ENCODE data around the gene MAP3K10. TPM values are rescaled to one million over a fixed set of nuclear protein-coding genes. Genes with fewer than 3 reads are reported as not detected.

MAP3K10 gene
- total RNA-seq, 1 experiment from 2014 or later = 11.8 TPM

- Histone ChIP-seq H3K9me3 (no peaks in the 10 kb centered on the region), H3K36me3 (ENCODE audit: control insufficient read depth, insufficient read depth, low read length) (no peaks in the 10 kb centered on the region), H3K27me3 (replicated peaks; ENCODE audit: control insufficient read depth, insufficient read depth, low read length) (no peaks in the 10 kb centered on the region), H3K4me1 (no peaks in the 10 kb centered on the region), H3K4me3 (ENCODE audit: low read depth, low read length) (no peak overlapping the region)
- CTCF ChIA-PET = no interaction called here
- TF ChIP-seq CTCF (IDR thresholded peaks at IDR 0.05; ENCODE audit: insufficient read depth in 1 of 2, low read depth in 1 of 2, low read length in 1 of 2, severe bottlenecking in 1 of 2, unreplicated experiment in 1 of 2) = no peak
- H3K4me3 Mint-ChIP-seq (ENCODE audit: unreplicated experiment) = no peak overlapping the region
- H3K4me1 Mint-ChIP-seq (ENCODE audit: low read depth, unreplicated experiment) = no peaks in the 10 kb centered on the region
- intact Hi-C loops (cut with micrococcal nuclease; ENCODE audit: unreplicated experiment) = no loop called here
- H3K9me3 Mint-ChIP-seq (ENCODE audit: unreplicated experiment) = no peaks in the 10 kb centered on the region
- H3K27me3 Mint-ChIP-seq (ENCODE audit: insufficient read depth, unreplicated experiment) = no peaks in the 10 kb centered on the region
- no TSS peak for BruUV-seq (replicated peaks)
- DNase-seq = no peak
- H3K27ac Mint-ChIP-seq (ENCODE audit: unreplicated experiment) = no peak overlapping the region
- H3K36me3 Mint-ChIP-seq (ENCODE audit: insufficient read depth, unreplicated experiment) = no peaks in the 10 kb centered on the region
- POLR2A ChIA-PET = no interaction called here
Observed at GRCh38 chr19:40147338-40147692, 43.9 kb upstream of the MAP3K10 start.

- H3K4me3 ChIP-seq (ENCODE audit: low read depth, low read length) = no peak overlapping the region
- no peak overlapping the region for H3K27ac Mint-ChIP-seq (ENCODE audit: unreplicated experiment)
- no peaks in the 10 kb centered on the region for H3K9me3 ChIP-seq
- intact Hi-C loops (cut with micrococcal nuclease; ENCODE audit: unreplicated experiment) = no loop called here
- no peaks in the 10 kb centered on the region for H3K27me3 Mint-ChIP-seq (ENCODE audit: insufficient read depth, unreplicated experiment)
- no peak for DNase-seq
- H3K4me1 Mint-ChIP-seq (ENCODE audit: low read depth, unreplicated experiment) = no peaks in the 10 kb centered on the region
- CTCF ChIA-PET = no interaction called here
- no peaks in the 10 kb centered on the region for H3K36me3 ChIP-seq (ENCODE audit: control insufficient read depth, insufficient read depth, low read length)
- no peaks in the 10 kb centered on the region for H3K9me3 Mint-ChIP-seq (ENCODE audit: unreplicated experiment)
- no peak for TF ChIP-seq CTCF (IDR thresholded peaks at IDR 0.05; ENCODE audit: insufficient read depth in 1 of 2, low read depth in 1 of 2, low read length in 1 of 2, severe bottlenecking in 1 of 2, unreplicated experiment in 1 of 2)
- H3K36me3 Mint-ChIP-seq (ENCODE audit: insufficient read depth, unreplicated experiment) = no peaks in the 10 kb centered on the region
- POLR2A ChIA-PET = no interaction called here
- no peaks in the 10 kb centered on the region for H3K4me1 ChIP-seq
- H3K27me3 ChIP-seq (replicated peaks; ENCODE audit: control insufficient read depth, insufficient read depth, low read length) = no peaks in the 10 kb centered on the region
- BruUV-seq (replicated peaks) = no TSS peak
- no peak overlapping the region for H3K4me3 Mint-ChIP-seq (ENCODE audit: unreplicated experiment)
Observed at GRCh38 chr19:40147693-40148347, 43.4 kb upstream of the MAP3K10 start.

- no peak for DNase-seq
- Histone ChIP-seq H3K9me3 (no peaks in the 10 kb centered on the region), H3K4me3 (ENCODE audit: low read depth, low read length) (no peak overlapping the region), H3K27me3 (replicated peaks; ENCODE audit: control insufficient read depth, insufficient read depth, low read length) (no peaks in the 10 kb centered on the region), H3K36me3 (ENCODE audit: control insufficient read depth, insufficient read depth, low read length) (no peaks in the 10 kb centered on the region), H3K4me1 (no peaks in the 10 kb centered on the region)
- ChIA-PET POLR2A (no interaction called here), CTCF (no interaction called here)
- TF ChIP-seq CTCF (IDR thresholded peaks at IDR 0.05; ENCODE audit: insufficient read depth in 1 of 2, low read depth in 1 of 2, low read length in 1 of 2, severe bottlenecking in 1 of 2, unreplicated experiment in 1 of 2) = no peak
- BruUV-seq (replicated peaks) = no TSS peak
- Mint-ChIP-seq H3K4me3 (ENCODE audit: unreplicated experiment) (no peak overlapping the region), H3K27me3 (ENCODE audit: insufficient read depth, unreplicated experiment) (no peaks in the 10 kb centered on the region), H3K36me3 (ENCODE audit: insufficient read depth, unreplicated experiment) (no peaks in the 10 kb centered on the region), H3K4me1 (ENCODE audit: low read depth, unreplicated experiment) (no peaks in the 10 kb centered on the region), H3K9me3 (ENCODE audit: unreplicated experiment) (no peaks in the 10 kb centered on the region), H3K27ac (ENCODE audit: unreplicated experiment) (no peak overlapping the region)
- intact Hi-C loops (cut with micrococcal nuclease; ENCODE audit: unreplicated experiment) = no loop called here
Observed at GRCh38 chr19:40149501-40149900, 41.7 kb upstream of the MAP3K10 start.

All from Caco-2 (cell line).